SKM-1 (cell line): Measurements from ENCODE around the gene PUS10.

Experiments
- DNase-seq: peaks from one replicate; lab custom pipeline; 2025; ENCODE audit not compliant: unreplicated experiment; lab: John Stamatoyannopoulos, UW

The PUS10 gene

GRCh38 chr2:60973705-60974104 lies 44.4 kb downstream of the PUS10 start:
- no peak for DNase-seq

GRCh38 chr2:60972889-60973656 lies 45.0 kb downstream of the PUS10 start:
- DNase-seq: no peak

GRCh38 chr2:60966507-60967405 lies 51.3 kb downstream of the PUS10 start:
- no peak for DNase-seq

GRCh38 chr2:60965499-60965785 lies 52.6 kb downstream of the PUS10 start:
- no peak for DNase-seq

- DNase-seq: no peak
Measured at GRCh38 chr2:60964651-60965498, 53.2 kb downstream of the PUS10 start.

- no peak for DNase-seq
Measured at GRCh38 chr2:60963190-60963589, 54.9 kb downstream of the PUS10 start.

- no peak for DNase-seq
Measured at GRCh38 chr2:60962528-60962927, 55.5 kb downstream of the PUS10 start.

- peak; percentile 6 for DNase-seq
Measured at GRCh38 chr2:60961457-60961856, 56.6 kb downstream of the PUS10 start.

- DNase-seq: no peak
Measured at GRCh38 chr2:60960706-60961105, 57.3 kb downstream of the PUS10 start.

GRCh38 chr2:60959501-60959900 lies 58.6 kb downstream of the PUS10 start:
- DNase-seq: no peak

GRCh38 chr2:60958800-60959199 lies 59.3 kb downstream of the PUS10 start:
- DNase-seq: no peak

- no peak for DNase-seq
Measured at GRCh38 chr2:60958361-60958760, 59.7 kb downstream of the PUS10 start.

GRCh38 chr2:60957643-60958042 lies 60.4 kb downstream of the PUS10 start:
- no peak for DNase-seq

- DNase-seq: no peak
Measured at GRCh38 chr2:60957224-60957623, 60.8 kb downstream of the PUS10 start.

- no peak for DNase-seq
Measured at GRCh38 chr2:60954139-60954538, 63.9 kb downstream of the PUS10 start.

GRCh38 chr2:60948926-60949579 lies 69.0 kb downstream of the PUS10 start:
- DNase-seq: no peak

- no peak for DNase-seq
Measured at GRCh38 chr2:60948161-60948560, 69.9 kb downstream of the PUS10 start.

- no peak for DNase-seq
Measured at GRCh38 chr2:60947056-60947455, 71.0 kb downstream of the PUS10 start.

GRCh38 chr2:60945341-60945740 lies 72.7 kb downstream of the PUS10 start:
- DNase-seq: no peak

- no peak for DNase-seq
Measured at GRCh38 chr2:60939622-60940021, 78.4 kb downstream of the PUS10 start.

GRCh38 chr2:60938301-60938700 lies 79.8 kb downstream of the PUS10 start:
- DNase-seq: no peak
